SK-N-SH (cell line): ENCODE data around the gene WDR77.

Source experiments
- CTCF ChIP-seq: fragments of 200-600 bp; sonication (generic); IDR thresholded peaks from 2 replicates; pipeline ENCODE4 v1.6.1; 2017; ENCODE audit warnings: antibody characterized with exemption, mild to moderate bottlenecking, moderate library complexity
- EP300 ChIP-seq, 2 experiments: IDR thresholded peaks; 2 replicates each; pipeline versions ENCODE4 v1.4.0 to v1.6.1; 2012; ENCODE audit warnings: borderline replicate concordance in 1 of 2, low read depth in 1 of 2, low read length in 1 of 2
- EZH2phosphoT487 ChIP-seq: fragments of 200-600 bp; sonication (generic); IDR thresholded peaks from 2 replicates; pipeline ENCODE4 v1.6.1; 2017; ENCODE audit warnings: low read depth, mixed run types, mild to moderate bottlenecking, antibody characterized with exemption, moderate library complexity, borderline replicate concordance
- FOSL2 ChIP-seq: IDR thresholded peaks from 2 replicates; pipeline ENCODE4 v1.4.0; 2012; ENCODE audit warnings: low read depth, mild to moderate bottlenecking, moderate library complexity, borderline replicate concordance
- GABPA ChIP-seq: IDR thresholded peaks from 2 replicates; pipeline ENCODE4 v1.4.0; 2012; ENCODE audit warnings: low read depth, mild to moderate bottlenecking
- JUND ChIP-seq: IDR thresholded peaks from 2 replicates; pipeline ENCODE4 v1.4.0; 2012
- MAX ChIP-seq: IDR thresholded peaks from 2 replicates; pipeline ENCODE4 v1.4.0; 2012; ENCODE audit warnings: low read depth
- POLR2AphosphoS5 ChIP-seq: IDR thresholded peaks from 2 replicates; pipeline ENCODE4 v1.6.1; 2012; ENCODE audit warnings: low read depth, low read length
- RCOR1 ChIP-seq: fragments of 150-350 bp; IDR thresholded peaks from 2 replicates; pipeline ENCODE4 v1.6.1; 2017; ENCODE audit warnings: antibody characterized with exemption, low read length
- REST ChIP-seq: IDR thresholded peaks from 2 replicates; pipeline ENCODE4 v1.6.1; 2012; ENCODE audit warnings: mild to moderate bottlenecking, low read depth, low read length, moderate library complexity
- TAF1 ChIP-seq: IDR thresholded peaks from 2 replicates; pipeline ENCODE4 v1.6.1; 2012; ENCODE audit warnings: low read depth, mild to moderate bottlenecking, low read length, moderate library complexity, borderline replicate concordance
- TCF12 ChIP-seq: IDR thresholded peaks from 2 replicates; pipeline ENCODE4 v1.4.0; 2012
- TEAD4 ChIP-seq: IDR thresholded peaks from 2 replicates; pipeline ENCODE4 v1.4.0; 2012; ENCODE audit warnings: mild to moderate bottlenecking, borderline replicate concordance; ENCODE audit not compliant: insufficient read depth
- USF1 ChIP-seq: IDR thresholded peaks from 2 replicates; pipeline ENCODE4 v1.4.0; 2012; ENCODE audit warnings: low read depth, borderline replicate concordance

- TF ChIP-seq EZH2phosphoT487 (no peak), CTCF (no peak), GABPA (no peak), JUND (no peak), FOSL2 (no peak), POLR2AphosphoS5 (no peak), MAX (no peak), TEAD4 (no peak), TAF1 (no peak), REST (no peak), RCOR1 (no peak), TCF12 (no peak), USF1 (no peak), EP300 (IDR thresholded peaks at IDR 0.05; ENCODE audit: borderline replicate concordance in 1 of 2, low read depth in 1 of 2, low read length in 1 of 2) (no peak)
Observed at GRCh38 chr1:111424281-111424680, 24.8 kb downstream of the WDR77 start.
